ENCODE measurements around the gene SPIRE2. TPM values are rescaled to one million over a fixed set of nuclear protein-coding genes. Genes with fewer than 3 reads are reported as not detected.
"Not testable (repeated sequence)": the region's sequence is repeated elsewhere in the genome, so short reads cannot be mapped to it uniquely, and the experiment has no call there.

Gene SPIRE2
- total RNA-seq: 1 to 10 TPM in 1 of 2 donors, under 1 TPM in 1; 0.62 to 2.2 TPM
- 1 to 10 TPM; 1.4 to 2.3 TPM for polyA plus RNA-seq
- long read RNA-seq, donor 1, partial matches to known transcripts: 0 of 1 reads
- long read RNA-seq, donor 1, other reads (novel, unspliced or antisense): 1 of 1 reads
- long read RNA-seq, donor 2, partial matches to known transcripts: 0 of 2 reads
- long read RNA-seq, donor 2, other reads (novel, unspliced or antisense): 2 of 2 reads

GRCh38 chr16:89828199-89828869, at the start of gene SPIRE2:
Gene SPIRE2, plus strand, starts transcription at chr16:89828475. Its CDS starts 76 bp downstream, at chr16:89828551.
- Histone ChIP-seq H3K27me3 (ENCODE audit: control insufficient read depth in 1 of 2, insufficient read depth in 2 of 2, low read length in 1 of 2) (no peaks in the 10 kb centered on the region), H3K4me1 (ENCODE audit: control insufficient read depth in 1 of 2, insufficient read depth in 2 of 2, low read length in 2 of 2) (no peaks in the 10 kb centered on the region), H3K4me3 (ENCODE audit: low read length in 2 of 2) (peak within 1 kb of the TSS in 1 of 2 donors; percentile 23), H3K9me3 (ENCODE audit: control insufficient read depth, low read length) (no peaks in the 10 kb centered on the region), H3K27ac (ENCODE audit: low read depth in 1 of 2, low read length in 2 of 2) (no peak within 1 kb of the TSS), H3K36me3 (ENCODE audit: control insufficient read depth in 1 of 2, insufficient read depth in 2 of 2, low read length in 1 of 2) (no peaks in the 10 kb centered on the region)
- intact Hi-C loops (cut with DNase I): loop anchor here in 1 of 2 donors (5.0 kb wide), 1 partner anchor 44 kb away; the partner anchor contains the start of gene TCF25
- DNase-seq: peak; percentile 82 to 93
- peak; percentile 83 for ATAC-seq (ENCODE audit: low FRiP score)
- WGBS, 2 donors: 2% methylated on average over 31 to 97 of the region's 98 CpGs

- DNase-seq (no peak), ATAC-seq (ENCODE audit: low FRiP score) (no peak)
- Histone ChIP-seq H3K27me3 (ENCODE audit: control insufficient read depth in 1 of 2, insufficient read depth in 2 of 2, low read length in 1 of 2) (no peaks in the 10 kb centered on the region), H3K4me1 (ENCODE audit: control insufficient read depth in 1 of 2, insufficient read depth in 2 of 2, low read length in 2 of 2) (no peaks in the 10 kb centered on the region), H3K27ac (ENCODE audit: low read depth in 1 of 2, low read length in 2 of 2) (no peak overlapping the region), H3K4me3 (ENCODE audit: low read length in 2 of 2) (no peak overlapping the region), H3K36me3 (ENCODE audit: control insufficient read depth in 1 of 2, insufficient read depth in 2 of 2, low read length in 1 of 2) (no peaks in the 10 kb centered on the region), H3K9me3 (ENCODE audit: control insufficient read depth, low read length) (no peaks in the 10 kb centered on the region)
- intact Hi-C loops (cut with DNase I): no loop called here
- 91 to 92% methylated on average over 13 of the region's 13 CpGs for WGBS, 2 donors
These were observed 48.9 kb upstream of the SPIRE2 start for GRCh38 chr16:89779231-89779908.

GRCh38 chr16:89779909-89780305, 48.4 kb upstream of the SPIRE2 start:
- 93 to 94% methylated on average over 6 of the region's 6 CpGs for WGBS, 2 donors
- no peak for ATAC-seq (ENCODE audit: low FRiP score)
- no peaks in the 10 kb centered on the region for H3K36me3 ChIP-seq (ENCODE audit: control insufficient read depth in 1 of 2, insufficient read depth in 2 of 2, low read length in 1 of 2)
- H3K4me3 ChIP-seq (ENCODE audit: low read length in 2 of 2): no peak overlapping the region
- no peak overlapping the region for H3K27ac ChIP-seq (ENCODE audit: low read depth in 1 of 2, low read length in 2 of 2)
- DNase-seq: no peak
- no peaks in the 10 kb centered on the region for H3K9me3 ChIP-seq (ENCODE audit: control insufficient read depth, low read length)
- no peaks in the 10 kb centered on the region for H3K4me1 ChIP-seq (ENCODE audit: control insufficient read depth in 1 of 2, insufficient read depth in 2 of 2, low read length in 2 of 2)
- no peaks in the 10 kb centered on the region for H3K27me3 ChIP-seq (ENCODE audit: control insufficient read depth in 1 of 2, insufficient read depth in 2 of 2, low read length in 1 of 2)
- intact Hi-C loops (cut with DNase I): loop anchor here in 1 of 2 donors (10.0 kb wide), 1 partner anchor 45 kb away; no protein-coding TSS in a partner anchor

GRCh38 chr16:89782489-89782888, 45.8 kb upstream of the SPIRE2 start:
- Histone ChIP-seq H3K9me3 (ENCODE audit: control insufficient read depth, low read length) (no peaks in the 10 kb centered on the region), H3K36me3 (ENCODE audit: control insufficient read depth in 1 of 2, insufficient read depth in 2 of 2, low read length in 1 of 2) (no peaks in the 10 kb centered on the region)
- ATAC-seq (ENCODE audit: low FRiP score): no peak

GRCh38 chr16:89783952-89784351, 44.3 kb upstream of the SPIRE2 start:
- not testable (repeated sequence) for H3K27me3 ChIP-seq (ENCODE audit: control insufficient read depth in 1 of 2, insufficient read depth in 2 of 2, low read length in 1 of 2); ATAC-seq (ENCODE audit: low FRiP score); H3K36me3 ChIP-seq (ENCODE audit: control insufficient read depth in 1 of 2, insufficient read depth in 2 of 2, low read length in 1 of 2); H3K27ac ChIP-seq (ENCODE audit: low read depth in 1 of 2, low read length in 2 of 2); DNase-seq; H3K4me1 ChIP-seq (ENCODE audit: control insufficient read depth in 1 of 2, insufficient read depth in 2 of 2, low read length in 2 of 2); H3K9me3 ChIP-seq (ENCODE audit: control insufficient read depth, low read length); H3K4me3 ChIP-seq (ENCODE audit: low read length in 2 of 2)
- intact Hi-C loops (cut with DNase I): loop anchor here in 1 of 2 donors (10.0 kb wide), 1 partner anchor 49 kb away; no protein-coding TSS in a partner anchor
- 93 to 95% methylated on average over 6 of the region's 6 CpGs for WGBS, 2 donors

More at GRCh38 chr16:89782489-89782888, 45.8 kb upstream of the SPIRE2 start:
- 95 to 97% methylated on average over 6 of the region's 6 CpGs for WGBS, 2 donors
- Histone ChIP-seq H3K4me3 (ENCODE audit: low read length in 2 of 2) (no peak overlapping the region), H3K27me3 (ENCODE audit: control insufficient read depth in 1 of 2, insufficient read depth in 2 of 2, low read length in 1 of 2) (no peaks in the 10 kb centered on the region), H3K27ac (ENCODE audit: low read depth in 1 of 2, low read length in 2 of 2) (no peak overlapping the region), H3K4me1 (ENCODE audit: control insufficient read depth in 1 of 2, insufficient read depth in 2 of 2, low read length in 2 of 2) (no peaks in the 10 kb centered on the region)
- intact Hi-C loops (cut with DNase I): loop anchor here in 1 of 2 donors (10.0 kb wide), 1 partner anchor 48 kb away; no protein-coding TSS in a partner anchor
- DNase-seq: no peak

GRCh38 chr16:89784406-89784805, 43.9 kb upstream of the SPIRE2 start:
- H3K36me3 ChIP-seq (ENCODE audit: control insufficient read depth in 1 of 2, insufficient read depth in 2 of 2, low read length in 1 of 2): no peaks in the 10 kb centered on the region
- WGBS, 2 donors: 84 to 89% methylated on average over 7 of the region's 7 CpGs
- ATAC-seq (ENCODE audit: low FRiP score): no peak
- no peak overlapping the region for H3K27ac ChIP-seq (ENCODE audit: low read depth in 1 of 2, low read length in 2 of 2)
- no peaks in the 10 kb centered on the region for H3K4me1 ChIP-seq (ENCODE audit: control insufficient read depth in 1 of 2, insufficient read depth in 2 of 2, low read length in 2 of 2)
- H3K27me3 ChIP-seq (ENCODE audit: control insufficient read depth in 1 of 2, insufficient read depth in 2 of 2, low read length in 1 of 2): no peaks in the 10 kb centered on the region
- no peak overlapping the region for H3K4me3 ChIP-seq (ENCODE audit: low read length in 2 of 2)
- intact Hi-C loops (cut with DNase I): loop anchor here in 1 of 2 donors (10.0 kb wide), 1 partner anchor 50 kb away; no protein-coding TSS in a partner anchor
- no peak for DNase-seq
- no peaks in the 10 kb centered on the region for H3K9me3 ChIP-seq (ENCODE audit: control insufficient read depth, low read length)

- WGBS, 2 donors: 92 to 93% methylated on average over 11 of the region's 11 CpGs
- ATAC-seq (ENCODE audit: low FRiP score): no peak
These were observed 42.6 kb upstream of the SPIRE2 start for GRCh38 chr16:89785523-89786155.

More at GRCh38 chr16:89785523-89786155, 42.6 kb upstream of the SPIRE2 start:
- intact Hi-C loops (cut with DNase I): loop anchor here in 1 of 2 donors (10.0 kb wide), 1 partner anchor 51 kb away; no protein-coding TSS in a partner anchor
- no peaks in the 10 kb centered on the region for H3K27me3 ChIP-seq (ENCODE audit: control insufficient read depth in 1 of 2, insufficient read depth in 2 of 2, low read length in 1 of 2)
- no peaks in the 10 kb centered on the region for H3K4me1 ChIP-seq (ENCODE audit: control insufficient read depth in 1 of 2, insufficient read depth in 2 of 2, low read length in 2 of 2)
- no peak for DNase-seq
- H3K9me3 ChIP-seq (ENCODE audit: control insufficient read depth, low read length): no peaks in the 10 kb centered on the region
- no peaks in the 10 kb centered on the region for H3K36me3 ChIP-seq (ENCODE audit: control insufficient read depth in 1 of 2, insufficient read depth in 2 of 2, low read length in 1 of 2)
- no peak overlapping the region for H3K27ac ChIP-seq (ENCODE audit: low read depth in 1 of 2, low read length in 2 of 2)
- H3K4me3 ChIP-seq (ENCODE audit: low read length in 2 of 2): no peak overlapping the region
